HepG2 (cell line): Measurements from ENCODE around the gene ASCL2. TPM values are rescaled to one million over a fixed set of nuclear protein-coding genes. Genes with fewer than 3 reads are reported as not detected.

Source experiments
- ATAC-seq: fragments of 200-7000 bp; cut with Tn5 transposase; 3 replicates; pipeline ENCODE4 v1.9.1; 2020; ENCODE audit warnings: mild to moderate bottlenecking, moderate library complexity
- BruUV-seq: library from RNA; stranded (reverse); fragments of 400-500 nt; replicated peaks from 2 replicates; lab custom pipeline; 2021; lab: Mats Ljungman, UMichigan
- CTCF ChIA-PET: fragments of 300-600 bp; formaldehyde crosslinking; extraction: SDS; loops from one replicate; lab custom pipeline; 2021; ENCODE audit warnings: low total read pairs, inconsistent platforms, low intra/inter-chr PET ratio; lab: Yijun Ruan, JAX
- POLR2A ChIA-PET: fragments of 350-600 bp; sonication (Branson Sonifier 250); formaldehyde crosslinking; loops from one replicate; lab custom pipeline; 2020; ENCODE audit warnings: antibody characterized with exemption, inconsistent platforms; lab: Yijun Ruan, JAX
- DNase-seq: peaks from one replicate; pipeline ENCODE4 v3.0.0-alpha.2; 2015; ENCODE audit warnings: low spot score
- FAIRE-seq: peaks from 3 replicates; lab custom pipeline; 2011; peaks lifted over from hg19 to GRCh38; lab: Jason Lieb, UNC
- H2AFZ ChIP-seq: one replicate; pipeline ENCODE4 v1.6.1; 2011; ENCODE audit warnings: low read length, inconsistent platforms
- H3K27ac ChIP-seq: fragments of 300-600 bp; 3 replicates; pipeline ENCODE4 v1.8.0; 2011; ENCODE audit warnings: mixed run types, mild to moderate bottlenecking, mixed read lengths, low read length, inconsistent platforms; ENCODE audit not compliant: insufficient read depth; ENCODE audit errors: extremely low read length
- H3K27me3 ChIP-seq, 2 experiments: fragments of 200-600 bp in 1 of 2; 2 replicates in 1 of 2; 3 replicates in 1 of 2; pipeline versions ENCODE4 v1.6.0 to v1.8.0; 2011; ENCODE audit warnings: low read length in 2 of 2, mild to moderate bottlenecking in 2 of 2, moderate library complexity in 2 of 2, inconsistent platforms in 1 of 2; ENCODE audit not compliant: insufficient read depth in 2 of 2, control insufficient read depth in 1 of 2
- H3K36me3 ChIP-seq, 2 experiments: fragments of 200-600 bp in 1 of 2; replicated peaks in 1 of 2; 2 replicates in 1 of 2; 3 replicates in 1 of 2; pipeline versions ENCODE4 v1.5.1 to v1.8.0; 2011; ENCODE audit warnings: low read length in 2 of 2, inconsistent platforms in 1 of 2; ENCODE audit not compliant: insufficient read depth in 2 of 2, control insufficient read depth in 1 of 2
- H3K4me1 ChIP-seq: 2 replicates; pipeline ENCODE4 v1.5.1; 2012; ENCODE audit warnings: low read length, inconsistent platforms; ENCODE audit not compliant: insufficient read depth
- H3K4me2 ChIP-seq: 2 replicates; pipeline ENCODE4 v1.6.0; 2011; ENCODE audit warnings: low read depth, low read length, inconsistent platforms
- H3K4me3 ChIP-seq, 3 experiments: fragments of 200-600 bp in 1 of 3; sonication (generic), shearing (Covaris generic) in 1 of 3; replicated peaks in 1 of 3; 2 replicates each; pipeline ENCODE4 v1.5.1; 2011 to 2016; ENCODE audit warnings: low read length in 3 of 3, inconsistent platforms in 2 of 3, low read depth in 2 of 3, mild to moderate bottlenecking in 2 of 3, control low read depth in 1 of 3, mixed read lengths in 1 of 3; ENCODE audit not compliant: insufficient read depth in 1 of 3
- H3K79me2 ChIP-seq: one replicate; pipeline ENCODE4 v1.6.1; 2011; ENCODE audit warnings: low read length, inconsistent platforms; ENCODE audit not compliant: insufficient read depth
- H3K9ac ChIP-seq: 2 replicates; pipeline ENCODE4 v1.6.0; 2011; ENCODE audit warnings: mild to moderate bottlenecking, low read depth, low read length, inconsistent platforms; ENCODE audit not compliant: insufficient read depth
- H3K9me3 ChIP-seq: 2 replicates; pipeline ENCODE4 v1.5.1; 2012; ENCODE audit warnings: mild to moderate bottlenecking, low read length
- H4K20me1 ChIP-seq: 2 replicates; pipeline ENCODE4 v1.6.0; 2011; ENCODE audit warnings: inconsistent platforms, mild to moderate bottlenecking, low read length, moderate library complexity; ENCODE audit not compliant: insufficient read depth
- AHR ChIP-seq: IDR thresholded peaks from 2 replicates; pipeline ENCODE4 v1.6.1; 2018; ENCODE audit warnings: missing genetic modification reagents, missing compliant biosample characterization
- CAMTA2 ChIP-seq: sonication (generic); formaldehyde crosslinking; IDR thresholded peaks from 2 replicates; pipeline ENCODE4 v1.4.0; 2020; ENCODE audit warnings: mild to moderate bottlenecking, missing genetic modification reagents, borderline replicate concordance
- HCFC1 ChIP-seq: fragments of 150-350 bp; IDR thresholded peaks from 2 replicates; pipeline ENCODE4 v1.6.1; 2014; ENCODE audit warnings: low read depth, low read length
- HDAC6 ChIP-seq: fragments of 200-600 bp; sonication (generic); IDR thresholded peaks from 2 replicates; pipeline ENCODE4 v1.7.0; 2017; ENCODE audit warnings: mild to moderate bottlenecking, antibody characterized with exemption, low read length, low read depth
- KDM6A ChIP-seq: IDR thresholded peaks from 2 replicates; pipeline ENCODE4 v1.6.1; 2016; ENCODE audit warnings: low read depth
- KLF6 ChIP-seq: IDR thresholded peaks from 2 replicates; pipeline ENCODE4 v1.8.0; 2016; ENCODE audit warnings: missing biosample characterization, missing genetic modification reagents
- MBD4 ChIP-seq: IDR thresholded peaks from 2 replicates; pipeline ENCODE4 v1.6.1; 2012; ENCODE audit warnings: low read length, inconsistent platforms, borderline replicate concordance
- MED13 ChIP-seq: sonication (generic); formaldehyde crosslinking; IDR thresholded peaks from 2 replicates; pipeline ENCODE4 v1.5.0; 2020; ENCODE audit warnings: missing genetic modification reagents
- NR3C1 ChIP-seq: sonication (generic); formaldehyde crosslinking; IDR thresholded peaks from 2 replicates; pipeline ENCODE4 v1.4.0; 2020; ENCODE audit warnings: missing genetic modification reagents
- SOX5 ChIP-seq: IDR thresholded peaks from 2 replicates; pipeline ENCODE4 v1.6.1; 2016; ENCODE audit warnings: borderline replicate concordance
- YEATS2 ChIP-seq: sonication (generic); formaldehyde crosslinking; IDR thresholded peaks from 2 replicates; pipeline ENCODE4 v1.4.0; 2020; ENCODE audit warnings: missing genetic modification reagents, borderline replicate concordance
- ZKSCAN8 ChIP-seq: IDR thresholded peaks from 2 replicates; pipeline ENCODE4 v1.6.1; 2016; ENCODE audit warnings: borderline replicate concordance, missing genetic modification reagents, missing compliant biosample characterization
- ZNF205 ChIP-seq: IDR thresholded peaks from 2 replicates; pipeline ENCODE4 v1.6.1; 2018; ENCODE audit warnings: missing biosample characterization, missing genetic modification reagents
- ZNF329 ChIP-seq: sonication (generic); formaldehyde crosslinking; IDR thresholded peaks from 2 replicates; pipeline ENCODE4 v1.9.0; 2021; ENCODE audit warnings: low read depth, mild to moderate bottlenecking, missing genetic modification reagents
- ZNF44 ChIP-seq: sonication (generic); formaldehyde crosslinking; IDR thresholded peaks from 2 replicates; pipeline ENCODE4 v1.5.1; 2020; ENCODE audit warnings: mild to moderate bottlenecking, missing genetic modification reagents
- ZNF484 ChIP-seq: sonication (generic); formaldehyde crosslinking; IDR thresholded peaks from 2 replicates; pipeline ENCODE4 v1.5.1; 2020; ENCODE audit warnings: mild to moderate bottlenecking, low read depth, missing genetic modification reagents, borderline replicate concordance
- WGBS: methylation state at CpG from one replicate; pipeline ENCODE4 v1.1.6; 2017; ENCODE audit warnings: low lambda C conversion rate; 5-methylcytosine and 5-hydroxymethylcytosine counted together
- in situ Hi-C: cut with HindIII; loops from 2 replicates; pipeline ENCODE4 v1.10.0; 2017; ENCODE audit warnings: low pct_unique_long_range_greater_than_20kb; ENCODE audit not compliant: extremely low pct_ligation_motif_present
- intact Hi-C: fragments of 100-400 bp; cut with micrococcal nuclease; formaldehyde crosslinking; loops from one replicate; pipeline ENCODE4 v1.10.0; 2022; ENCODE audit not compliant: unreplicated experiment
- polyA plus RNA-seq, 8 experiments: library from polyadenylated mRNA; depleted of rRNA in 3 of 8; stranded (reverse) in 7 of 8; unstranded in 1 of 8; fragments of >200 nt; fragmentation: Illumina TruSeq in 4 of 8; extraction: Trizol in 4 of 8; gene quantifications; 2 replicates each; pipeline versions ENCODE4 v1.2.1 to v1.2.3, GENCODE V29; 2011 to 2016; ENCODE audit warnings: low read depth in 4 of 8, missing spikeins in 1 of 8, mixed read lengths in 1 of 8; ENCODE audit not compliant: insufficient read depth in 1 of 8
- total RNA-seq, 5 experiments: library from RNA; depleted of rRNA; stranded (reverse); fragments of >200 nt; fragmentation: Illumina TruSeq; extraction: Trizol; gene quantifications; 2 replicates each; pipeline ENCODE4 v1.2.3, GENCODE V29; 2016; ENCODE audit warnings: low read depth in 1 of 5
- TF ChIP-seq, protein P1 (sequence below): sonication (generic); formaldehyde crosslinking; conservative IDR thresholded peaks from 2 replicates; pipeline ENCODE4 v1.4.0; 2020; ENCODE audit warnings: mild to moderate bottlenecking, missing genetic modification reagents, moderate library complexity
- TF ChIP-seq, protein P2 (sequence below): IDR thresholded peaks from 2 replicates; pipeline ENCODE4 v1.6.1; 2016; ENCODE audit warnings: low read depth, borderline replicate concordance
- TF ChIP-seq, protein P3 (sequence below): sonication (generic); formaldehyde crosslinking; IDR thresholded peaks from 2 replicates; pipeline ENCODE4 v1.5.0; 2020; ENCODE audit warnings: missing genetic modification reagents

The ASCL2 gene
- total and polyA plus RNA-seq, 2 of the 13 experiments (the other 11 are each of a cell fraction or from before 2014, with no cell fraction given) = 0.07 TPM; not detected in 1

DNA sequence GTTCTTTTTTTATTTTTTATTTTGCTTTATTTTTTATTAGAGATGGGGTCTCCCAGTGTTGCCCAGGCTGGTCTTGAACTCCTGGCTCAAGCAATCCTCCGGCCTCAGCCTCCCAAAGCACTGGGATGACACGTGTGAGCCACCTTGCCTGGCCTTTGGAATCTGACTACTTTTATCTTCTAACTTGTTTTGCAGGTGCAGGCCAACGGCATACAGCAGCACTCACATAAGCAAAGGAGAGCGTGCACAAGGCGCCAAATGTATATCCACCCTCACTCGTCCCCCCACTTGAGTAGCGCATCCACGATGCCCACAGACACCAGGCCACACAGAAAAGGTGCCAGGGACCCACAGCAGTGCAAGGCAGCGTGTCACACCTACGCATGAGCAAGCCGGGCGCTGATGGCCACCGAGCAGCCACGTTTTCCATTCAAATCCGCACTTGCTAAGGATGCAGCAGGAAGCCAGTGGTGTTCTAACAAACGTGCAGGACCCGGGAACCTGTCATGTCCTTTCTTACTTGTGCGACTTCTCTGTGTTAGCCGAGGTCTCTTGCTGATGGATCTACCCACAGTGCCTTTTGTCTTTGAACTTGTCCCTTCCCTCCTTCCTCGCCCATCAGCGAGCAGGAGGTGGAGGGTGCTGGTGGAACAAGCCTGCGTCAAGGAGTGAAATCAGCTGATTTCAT is 5.9 kb downstream of the ASCL2 start (continued):
- TF ChIP-seq ZNF484 (CRISPR knock-in tag) = no peak
- TF ChIP-seq HDAC6 = no peak
- TF ChIP-seq HCFC1 = no peak
- TF ChIP-seq ZKSCAN8 (CRISPR knock-in tag) = no peak
- TF ChIP-seq, all 625 proteins: peak for 0

DNA sequence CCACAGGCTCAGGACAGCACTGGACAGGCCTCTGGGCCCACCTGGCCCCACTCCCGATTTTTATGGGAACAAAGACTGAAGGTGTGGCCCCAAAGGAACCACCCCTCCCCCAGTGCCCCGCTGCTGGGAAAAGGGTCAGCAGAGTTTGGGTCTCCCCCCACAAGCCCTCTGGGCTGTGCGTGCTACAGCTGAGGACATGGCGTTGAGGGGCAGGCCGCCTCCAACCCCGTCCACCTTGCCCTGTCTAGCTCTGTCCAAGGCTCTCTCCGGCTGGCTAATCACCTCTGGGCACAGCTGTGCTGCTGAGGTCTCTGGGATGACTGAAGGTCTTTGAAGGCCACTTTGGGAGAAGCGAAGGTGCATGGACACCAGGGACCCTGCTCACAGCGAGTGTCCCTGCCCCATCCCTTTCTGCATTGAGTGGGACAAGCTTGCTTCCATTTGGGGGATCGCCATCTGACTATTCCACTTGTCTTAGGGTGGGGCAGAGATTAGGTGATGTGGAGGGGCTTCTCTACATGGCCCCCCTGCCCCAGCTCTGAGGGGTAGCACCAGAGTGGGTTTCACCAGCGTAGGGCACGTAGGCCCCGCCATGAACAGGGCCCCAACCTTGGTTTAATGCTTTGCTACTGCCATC is 6.5 kb downstream of the ASCL2 start:
- Histone ChIP-seq H3K27ac (no peak overlapping the region), H3K36me3 (no peaks in the 10 kb centered on the region), H3K27me3 (peaks cover 7 to 68% of the 10 kb centered on the region in 2 experiments; a peak in 4 of 5 replicates), H3K9ac (no peak overlapping the region), H3K79me2 (no peaks in the 10 kb centered on the region), H3K4me3 (no peak overlapping the region), H3K4me1 (peaks cover 10% of the 10 kb centered on the region; the same call in 1 of the 2 replicates), H3K4me2 (no peak overlapping the region), H3K9me3 (no peaks in the 10 kb centered on the region), H2AFZ (no peak overlapping the region), H4K20me1 (no peaks in the 10 kb centered on the region)
- intact Hi-C loops = loop anchor here (10.0 kb wide), 1 partner anchor 49 kb away; no protein-coding TSS in a partner anchor
- in situ Hi-C loops = no loop called here
- ChIA-PET CTCF (no interaction called here), POLR2A (no interaction called here)
- 55% methylated on average over 10 of the region's 13 CpGs for WGBS
- no TSS peak for BruUV-seq
- ATAC-seq = no peak
- FAIRE-seq = no peak
- DNase-seq = no peak
- TF ChIP-seq MED13 (no peak), ZNF205 (no peak), AHR (CRISPR knock-in tag) (no peak), ZNF44 (CRISPR knock-in tag) (no peak), ZNF329 (CRISPR knock-in tag) (no peak), KLF6 (CRISPR knock-in tag) (no peak), YEATS2 (no peak), SOX5 (CRISPR knock-in tag) (no peak), KDM6A (CRISPR knock-in tag) (no peak), MBD4 (no peak), NR3C1 (CRISPR knock-in tag) (no peak), CAMTA2 (CRISPR knock-in tag) (no peak)
- TF ChIP-seq, protein P1, sequence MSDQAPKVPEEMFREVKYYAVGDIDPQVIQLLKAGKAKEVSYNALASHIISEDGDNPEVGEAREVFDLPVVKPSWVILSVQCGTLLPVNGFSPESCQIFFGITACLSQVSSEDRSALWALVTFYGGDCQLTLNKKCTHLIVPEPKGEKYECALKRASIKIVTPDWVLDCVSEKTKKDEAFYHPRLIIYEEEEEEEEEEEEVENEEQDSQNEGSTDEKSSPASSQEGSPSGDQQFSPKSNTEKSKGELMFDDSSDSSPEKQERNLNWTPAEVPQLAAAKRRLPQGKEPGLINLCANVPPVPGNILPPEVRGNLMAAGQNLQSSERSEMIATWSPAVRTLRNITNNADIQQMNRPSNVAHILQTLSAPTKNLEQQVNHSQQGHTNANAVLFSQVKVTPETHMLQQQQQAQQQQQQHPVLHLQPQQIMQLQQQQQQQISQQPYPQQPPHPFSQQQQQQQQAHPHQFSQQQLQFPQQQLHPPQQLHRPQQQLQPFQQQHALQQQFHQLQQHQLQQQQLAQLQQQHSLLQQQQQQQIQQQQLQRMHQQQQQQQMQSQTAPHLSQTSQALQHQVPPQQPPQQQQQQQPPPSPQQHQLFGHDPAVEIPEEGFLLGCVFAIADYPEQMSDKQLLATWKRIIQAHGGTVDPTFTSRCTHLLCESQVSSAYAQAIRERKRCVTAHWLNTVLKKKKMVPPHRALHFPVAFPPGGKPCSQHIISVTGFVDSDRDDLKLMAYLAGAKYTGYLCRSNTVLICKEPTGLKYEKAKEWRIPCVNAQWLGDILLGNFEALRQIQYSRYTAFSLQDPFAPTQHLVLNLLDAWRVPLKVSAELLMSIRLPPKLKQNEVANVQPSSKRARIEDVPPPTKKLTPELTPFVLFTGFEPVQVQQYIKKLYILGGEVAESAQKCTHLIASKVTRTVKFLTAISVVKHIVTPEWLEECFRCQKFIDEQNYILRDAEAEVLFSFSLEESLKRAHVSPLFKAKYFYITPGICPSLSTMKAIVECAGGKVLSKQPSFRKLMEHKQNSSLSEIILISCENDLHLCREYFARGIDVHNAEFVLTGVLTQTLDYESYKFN (CRISPR knock-in tag) = no peak
- TF ChIP-seq, protein P2, sequence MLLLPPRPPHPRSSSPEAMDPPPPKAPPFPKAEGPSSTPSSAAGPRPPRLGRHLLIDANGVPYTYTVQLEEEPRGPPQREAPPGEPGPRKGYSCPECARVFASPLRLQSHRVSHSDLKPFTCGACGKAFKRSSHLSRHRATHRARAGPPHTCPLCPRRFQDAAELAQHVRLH = no peak
- TF ChIP-seq, protein P3, sequence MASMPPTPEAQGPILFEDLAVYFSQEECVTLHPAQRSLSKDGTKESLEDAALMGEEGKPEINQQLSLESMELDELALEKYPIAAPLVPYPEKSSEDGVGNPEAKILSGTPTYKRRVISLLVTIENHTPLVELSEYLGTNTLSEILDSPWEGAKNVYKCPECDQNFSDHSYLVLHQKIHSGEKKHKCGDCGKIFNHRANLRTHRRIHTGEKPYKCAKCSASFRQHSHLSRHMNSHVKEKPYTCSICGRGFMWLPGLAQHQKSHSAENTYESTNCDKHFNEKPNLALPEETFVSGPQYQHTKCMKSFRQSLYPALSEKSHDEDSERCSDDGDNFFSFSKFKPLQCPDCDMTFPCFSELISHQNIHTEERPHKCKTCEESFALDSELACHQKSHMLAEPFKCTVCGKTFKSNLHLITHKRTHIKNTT (CRISPR knock-in tag) = no peak
